Fibroblast of lung (primary cell): ENCODE results near the gene SAE1. TPM values are rescaled to one million over a fixed set of nuclear protein-coding genes. Genes with fewer than 3 reads are reported as not detected.

Experiments used
- DNase-seq, 2 donors: peaks; one replicate each; pipeline versions ENCODE4 v3.0.0 to v3.0.0-alpha.2; 2010; ENCODE audit warnings: low read depth in 2 of 2
- H2AFZ ChIP-seq: 2 replicates; pipeline ENCODE4 v1.5.1; 2012; ENCODE audit warnings: low read length, control low read depth, inconsistent platforms
- H3K27ac ChIP-seq: 2 replicates; pipeline ENCODE4 v1.5.1; 2011; ENCODE audit warnings: low read length, control low read depth; ENCODE audit not compliant: insufficient read depth
- H3K27me3 ChIP-seq: 2 replicates; pipeline ENCODE4 v1.5.1; 2011; ENCODE audit warnings: mild to moderate bottlenecking, low read length; ENCODE audit not compliant: control insufficient read depth, insufficient read depth
- H3K36me3 ChIP-seq: 2 replicates; pipeline ENCODE4 v1.5.1; 2011; ENCODE audit warnings: low read length; ENCODE audit not compliant: control insufficient read depth, insufficient read depth
- H3K4me1 ChIP-seq: 2 replicates; pipeline ENCODE4 v1.5.1; 2011; ENCODE audit warnings: low read length; ENCODE audit not compliant: control insufficient read depth, insufficient read depth; ENCODE audit errors: extremely low read depth
- H3K4me2 ChIP-seq: 2 replicates; pipeline ENCODE4 v1.5.1; 2011; ENCODE audit warnings: low read length, control low read depth; ENCODE audit not compliant: insufficient read depth; ENCODE audit errors: extremely low read depth
- H3K4me3 ChIP-seq, 4 experiments: fragments of 200-600 bp in 1 of 4; sonication (generic) in 1 of 4; replicated peaks in 1 of 4; 2 replicates each; pipeline ENCODE4 v1.5.1; 2011 to 2016; ENCODE audit warnings: low read length in 4 of 4, low read depth in 3 of 4, mild to moderate bottlenecking in 3 of 4, control low read depth in 2 of 4, inconsistent platforms in 1 of 4, mixed read lengths in 1 of 4; ENCODE audit not compliant: insufficient read depth in 1 of 4; ENCODE audit errors: control extremely low read depth in 1 of 4
- H3K79me2 ChIP-seq: 2 replicates; pipeline ENCODE4 v1.5.1; 2012; ENCODE audit warnings: mild to moderate bottlenecking, low read length, inconsistent platforms; ENCODE audit not compliant: control insufficient read depth, insufficient read depth
- H3K9ac ChIP-seq: 2 replicates; pipeline ENCODE4 v1.5.1; 2011; ENCODE audit warnings: mild to moderate bottlenecking, low read length, control low read depth; ENCODE audit not compliant: insufficient read depth
- H3K9me3 ChIP-seq: 2 replicates; pipeline ENCODE4 v1.5.1; 2012; ENCODE audit warnings: low read depth, low read length; ENCODE audit not compliant: control insufficient read depth, insufficient read depth
- H4K20me1 ChIP-seq: 2 replicates; pipeline ENCODE4 v1.5.1; 2011; ENCODE audit warnings: low read length; ENCODE audit not compliant: control insufficient read depth, insufficient read depth; ENCODE audit errors: extremely low read depth
- CTCF ChIP-seq, 2 donors: IDR thresholded peaks in 1 of 2; conservative IDR thresholded peaks in 1 of 2; 1 replicate in 1 of 2; 2 replicates in 1 of 2; pipeline ENCODE4 v1.5.1; 2011 to 2012; ENCODE audit warnings: low read length in 2 of 2, control low read depth in 1 of 2, inconsistent platforms in 1 of 2, low read depth in 1 of 2, mild to moderate bottlenecking in 1 of 2
- EZH2 ChIP-seq: IDR thresholded peaks from 2 replicates; pipeline ENCODE4 v1.5.1; 2012; ENCODE audit warnings: low read length, control low read depth, mild to moderate bottlenecking; ENCODE audit errors: missing control alignments
- polyA plus RNA-seq, 2 donors: library from polyadenylated mRNA; depleted of rRNA in 1 of 2; stranded (reverse) in 1 of 2; unstranded in 1 of 2; fragments of >200 nt; gene quantifications; 2 replicates each; pipeline ENCODE4 v1.2.1, GENCODE V29; 2011 to 2012; ENCODE audit warnings: missing spikeins in 1 of 2
- total RNA-seq: library from RNA; depleted of rRNA; stranded (reverse); fragments of >200 nt; gene quantifications from 2 replicates; pipeline ENCODE4 v1.2.1, GENCODE V29; 2014

The SAE1 gene
- total and polyA plus RNA-seq, 2 donors (not counting 1 experiment from before 2014, with no cell fraction given), result 97.9 to 152 TPM

GRCh38 chr19:47152205-47152604, 21.6 kb downstream of the SAE1 start:
- Histone ChIP-seq H3K4me2 (no peak overlapping the region), H3K27me3 (no peaks in the 10 kb centered on the region), H3K36me3 (peaks cover 7% of the 10 kb centered on the region), H4K20me1 (no peaks in the 10 kb centered on the region), H3K9me3 (no peaks in the 10 kb centered on the region), H3K27ac (no peak overlapping the region), H3K4me1 (peaks cover under 1% of the 10 kb centered on the region), H2AFZ (no peak overlapping the region), H3K9ac (no peak overlapping the region), H3K79me2 (peaks cover 17% of the 10 kb centered on the region), H3K4me3 (no peak overlapping the region)
- DNase-seq, result no peak
- TF ChIP-seq CTCF (conservative IDR thresholded peaks at IDR 0.05 in 1 of 2, IDR thresholded peaks at IDR 0.05 in 1 of 2; ENCODE audit: low read depth in 1 of 2, low read length in 2 of 2) (no peak), EZH2 (no peak)

GRCh38 chr19:47152632-47153031, 22.0 kb downstream of the SAE1 start:
- H3K4me2 ChIP-seq, result no peak overlapping the region
- no peaks in the 10 kb centered on the region for H3K9me3 ChIP-seq
- no peaks in the 10 kb centered on the region for H4K20me1 ChIP-seq
- no peak overlapping the region for H3K27ac ChIP-seq
- H3K27me3 ChIP-seq, result no peaks in the 10 kb centered on the region
- H3K4me1 ChIP-seq, result peaks cover 5% of the 10 kb centered on the region
- H3K9ac ChIP-seq, result no peak overlapping the region
- peak in 1 of 2 donors; percentile 8 for DNase-seq
- TF ChIP-seq CTCF (conservative IDR thresholded peaks at IDR 0.05 in 1 of 2, IDR thresholded peaks at IDR 0.05 in 1 of 2; ENCODE audit: low read depth in 1 of 2, low read length in 2 of 2) (no peak), EZH2 (no peak)
- H2AFZ ChIP-seq, result no peak overlapping the region
- H3K4me3 ChIP-seq, result no peak overlapping the region
- peaks cover 17% of the 10 kb centered on the region for H3K79me2 ChIP-seq
- peaks cover 7% of the 10 kb centered on the region for H3K36me3 ChIP-seq

GRCh38 chr19:47153266-47153665, 22.6 kb downstream of the SAE1 start:
- Histone ChIP-seq H3K4me1 (peaks cover 9% of the 10 kb centered on the region), H2AFZ (no peak overlapping the region), H3K4me2 (no peak overlapping the region), H3K27ac (no peak overlapping the region), H3K79me2 (peaks cover 14% of the 10 kb centered on the region), H4K20me1 (no peaks in the 10 kb centered on the region), H3K4me3 (no peak overlapping the region), H3K9me3 (no peaks in the 10 kb centered on the region), H3K36me3 (peaks cover 8% of the 10 kb centered on the region), H3K27me3 (no peaks in the 10 kb centered on the region), H3K9ac (no peak overlapping the region)
- no peak for TF ChIP-seq EZH2
- TF ChIP-seq CTCF (conservative IDR thresholded peaks at IDR 0.05 in 1 of 2, IDR thresholded peaks at IDR 0.05 in 1 of 2; ENCODE audit: low read depth in 1 of 2, low read length in 2 of 2), result no peak
- DNase-seq, result no peak
